VCaP (cell line): ENCODE results near the gene PDK2.

Experiments
- H3K27ac ChIP-seq: fragments of 450-650 bp; 2 replicates; pipeline ENCODE4 v1.5.1; 2017
- TF ChIP-seq, protein P1 (sequence below): fragments of 450-650 bp; conservative IDR thresholded peaks from 2 replicates; pipeline ENCODE4 v1.5.1; 2017; ENCODE audit warnings: mild to moderate bottlenecking, moderate library complexity

PDK2 gene

DNA sequence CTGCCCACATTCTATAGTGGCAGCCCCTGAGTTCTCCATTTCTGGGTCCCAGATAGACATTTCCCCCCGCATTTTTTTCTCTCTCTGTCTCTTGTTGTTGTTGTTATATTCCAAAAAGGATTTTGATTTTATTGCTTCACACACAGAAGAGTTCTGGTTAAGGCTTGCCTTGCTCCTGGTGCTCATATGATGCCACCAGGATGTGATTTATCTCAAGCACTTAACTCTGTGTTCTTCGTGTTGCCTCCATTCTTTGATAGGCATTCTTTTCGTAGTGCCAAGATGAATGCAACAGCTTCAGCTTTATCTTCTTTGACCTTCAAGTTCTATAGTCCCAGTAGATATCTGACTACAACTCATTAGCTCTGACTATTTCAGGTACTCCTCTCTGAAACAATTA is 30.1 kb upstream of the PDK2 start:
- H3K27ac ChIP-seq, result no peak overlapping the region

GRCh38 chr17:50066995-50067394 is 28.2 kb upstream of the PDK2 start:
- H3K27ac ChIP-seq, result no peak overlapping the region
- TF ChIP-seq, protein P1, sequence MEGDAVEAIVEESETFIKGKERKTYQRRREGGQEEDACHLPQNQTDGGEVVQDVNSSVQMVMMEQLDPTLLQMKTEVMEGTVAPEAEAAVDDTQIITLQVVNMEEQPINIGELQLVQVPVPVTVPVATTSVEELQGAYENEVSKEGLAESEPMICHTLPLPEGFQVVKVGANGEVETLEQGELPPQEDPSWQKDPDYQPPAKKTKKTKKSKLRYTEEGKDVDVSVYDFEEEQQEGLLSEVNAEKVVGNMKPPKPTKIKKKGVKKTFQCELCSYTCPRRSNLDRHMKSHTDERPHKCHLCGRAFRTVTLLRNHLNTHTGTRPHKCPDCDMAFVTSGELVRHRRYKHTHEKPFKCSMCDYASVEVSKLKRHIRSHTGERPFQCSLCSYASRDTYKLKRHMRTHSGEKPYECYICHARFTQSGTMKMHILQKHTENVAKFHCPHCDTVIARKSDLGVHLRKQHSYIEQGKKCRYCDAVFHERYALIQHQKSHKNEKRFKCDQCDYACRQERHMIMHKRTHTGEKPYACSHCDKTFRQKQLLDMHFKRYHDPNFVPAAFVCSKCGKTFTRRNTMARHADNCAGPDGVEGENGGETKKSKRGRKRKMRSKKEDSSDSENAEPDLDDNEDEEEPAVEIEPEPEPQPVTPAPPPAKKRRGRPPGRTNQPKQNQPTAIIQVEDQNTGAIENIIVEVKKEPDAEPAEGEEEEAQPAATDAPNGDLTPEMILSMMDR, result no peak

More for the DNA sequence above, 30.1 kb upstream of the PDK2 start:
- TF ChIP-seq, protein P1, result no peak

GRCh38 chr17:50067996-50068395 is 27.2 kb upstream of the PDK2 start:
- H3K27ac ChIP-seq, result no peak overlapping the region

DNA sequence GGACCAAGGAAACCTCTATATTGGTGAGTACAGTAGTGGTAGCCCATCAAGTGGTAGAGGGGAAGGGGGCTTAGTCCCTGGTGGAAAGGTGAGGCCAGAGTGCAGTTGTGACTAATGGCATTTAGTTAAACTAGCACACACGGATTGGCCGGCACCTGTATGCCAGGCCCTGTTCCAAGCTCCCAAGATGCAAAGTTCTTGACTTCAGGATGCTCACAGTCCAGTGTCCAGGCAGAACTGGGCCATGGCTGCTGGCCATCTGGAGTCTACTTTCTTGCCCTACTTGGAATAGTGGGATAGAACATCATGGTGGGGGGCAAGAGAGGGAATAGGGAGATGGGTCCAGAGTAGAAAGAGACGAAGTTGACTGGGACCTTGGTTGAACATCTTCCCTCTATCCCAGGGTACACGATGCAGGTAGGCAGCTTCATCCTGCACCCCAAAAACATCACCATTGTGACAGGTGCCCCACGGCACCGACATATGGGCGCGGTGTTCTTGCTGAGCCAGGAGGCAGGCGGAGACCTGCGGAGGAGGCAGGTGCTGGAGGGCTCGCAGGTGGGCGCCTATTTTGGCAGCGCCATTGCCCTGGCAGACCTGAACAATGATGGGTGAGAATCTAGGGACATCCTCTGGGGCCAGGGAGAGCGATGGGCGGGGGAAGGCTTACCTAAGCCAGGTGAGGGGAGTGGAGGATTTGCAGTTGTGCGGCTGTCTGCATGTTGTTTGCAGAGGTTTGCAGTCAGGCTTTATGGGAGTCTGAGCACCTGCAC is 24.1 kb upstream of the PDK2 start:
- TF ChIP-seq, protein P1, result no peak
- no peak overlapping the region for H3K27ac ChIP-seq

More at GRCh38 chr17:50067996-50068395, 27.2 kb upstream of the PDK2 start:
- TF ChIP-seq, protein P1, result no peak

DNA sequence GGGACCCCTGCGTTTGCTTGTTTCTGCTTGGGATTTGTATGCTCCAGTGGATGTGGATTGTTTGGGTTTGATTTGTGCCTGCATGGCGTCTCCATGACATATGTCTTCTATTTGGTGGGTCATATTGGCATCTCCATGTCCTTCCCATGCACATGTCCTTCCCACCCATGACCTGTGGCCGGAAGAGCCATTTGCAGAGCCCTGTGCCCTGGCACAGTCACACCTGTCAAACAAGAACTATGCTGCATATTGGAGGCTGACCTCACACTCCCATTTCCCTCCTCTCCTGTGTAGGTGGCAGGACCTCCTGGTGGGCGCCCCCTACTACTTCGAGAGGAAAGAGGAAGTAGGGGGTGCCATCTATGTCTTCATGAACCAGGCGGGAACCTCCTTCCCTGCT is 23.5 kb upstream of the PDK2 start:
- H3K27ac ChIP-seq, result no peak overlapping the region
- TF ChIP-seq, protein P1, result no peak

- no peak overlapping the region for H3K27ac ChIP-seq
- TF ChIP-seq, protein P1, result no peak
These were observed 23.0 kb upstream of the PDK2 start for GRCh38 chr17:50072130-50072529.

DNA sequence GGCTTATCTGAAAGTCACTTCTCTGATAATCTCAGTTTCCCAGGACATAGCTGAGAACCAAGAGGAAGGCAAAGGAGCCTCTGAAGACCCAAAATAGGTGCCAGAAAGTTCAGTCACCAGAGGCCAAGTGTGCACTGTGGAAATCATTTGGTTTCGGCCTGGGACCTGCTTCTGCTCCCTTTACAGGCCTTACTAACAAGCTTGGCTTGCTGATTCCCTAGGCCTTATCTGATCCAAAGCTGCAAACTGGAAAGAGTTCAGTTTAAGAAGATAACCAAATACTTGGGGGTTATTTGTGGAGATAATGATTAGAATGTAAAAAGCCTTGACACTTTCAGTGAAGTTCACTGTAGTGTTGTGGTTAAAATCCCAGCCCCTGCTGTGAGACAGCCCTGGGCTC is 22.2 kb upstream of the PDK2 start:
- no peak overlapping the region for H3K27ac ChIP-seq
- TF ChIP-seq, protein P1, result no peak
